HepG2 (cell line): ENCODE results near the gene ATP6V1C2.

ENCODE experiments used
- MYC ChIP-seq: sonication (generic); formaldehyde crosslinking; IDR thresholded peaks from 2 replicates; pipeline ENCODE4 v1.9.0; 2021; ENCODE audit warnings: missing genetic modification reagents, borderline replicate concordance
- TAF15 ChIP-seq: fragments of 200-400 bp; formaldehyde crosslinking; IDR thresholded peaks from one replicate; pipeline ENCODE4 v1.6.1; 2018; ENCODE audit warnings: mild to moderate bottlenecking, low read depth, low read length; ENCODE audit not compliant: poor library complexity, severe bottlenecking

DNA sequence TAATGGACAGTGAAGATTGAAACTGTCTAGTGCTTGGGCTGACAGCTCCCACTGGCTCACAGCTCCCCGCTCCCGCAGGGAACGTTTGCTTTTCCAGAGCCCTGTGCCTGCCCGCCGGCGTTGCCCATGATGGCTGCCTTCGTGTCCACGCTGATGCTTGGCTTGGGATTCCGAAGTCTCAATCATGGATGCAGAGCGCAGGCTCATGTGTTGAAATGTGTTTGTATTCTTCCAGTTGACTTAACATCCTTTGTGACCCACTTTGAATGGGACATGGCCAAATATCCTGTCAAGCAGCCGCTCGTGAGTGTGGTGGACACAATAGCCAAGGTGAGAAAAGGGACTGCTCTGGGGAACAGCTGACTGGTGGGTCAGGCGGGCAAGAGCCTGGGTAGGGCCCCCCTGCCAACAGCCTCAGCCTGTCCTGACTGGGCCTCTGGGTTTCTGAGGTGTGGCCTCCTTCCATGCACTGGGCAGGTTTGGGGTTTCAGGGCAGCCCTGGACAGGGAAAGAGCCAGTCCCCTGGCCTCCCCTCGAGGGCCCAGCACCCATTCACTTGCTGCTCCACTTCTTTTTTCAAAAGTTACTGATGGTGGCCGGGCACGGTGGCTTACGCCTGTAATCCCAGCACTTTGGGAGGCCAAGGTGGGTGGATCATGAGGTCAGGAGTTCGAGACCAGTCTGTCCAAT is 42.8 kb downstream of the ATP6V1C2 start:
- TF ChIP-seq MYC (CRISPR knock-in tag) (no peak), TAF15 (no peak)
